ENCODE data around the gene CCDC93. TPM values are rescaled to one million over a fixed set of nuclear protein-coding genes. Genes with fewer than 3 reads are reported as not detected.

The CCDC93 gene
- total RNA-seq, 6 experiments from 2014 or later: 12.5 to 15.9 (median 14.6) TPM

DNA sequence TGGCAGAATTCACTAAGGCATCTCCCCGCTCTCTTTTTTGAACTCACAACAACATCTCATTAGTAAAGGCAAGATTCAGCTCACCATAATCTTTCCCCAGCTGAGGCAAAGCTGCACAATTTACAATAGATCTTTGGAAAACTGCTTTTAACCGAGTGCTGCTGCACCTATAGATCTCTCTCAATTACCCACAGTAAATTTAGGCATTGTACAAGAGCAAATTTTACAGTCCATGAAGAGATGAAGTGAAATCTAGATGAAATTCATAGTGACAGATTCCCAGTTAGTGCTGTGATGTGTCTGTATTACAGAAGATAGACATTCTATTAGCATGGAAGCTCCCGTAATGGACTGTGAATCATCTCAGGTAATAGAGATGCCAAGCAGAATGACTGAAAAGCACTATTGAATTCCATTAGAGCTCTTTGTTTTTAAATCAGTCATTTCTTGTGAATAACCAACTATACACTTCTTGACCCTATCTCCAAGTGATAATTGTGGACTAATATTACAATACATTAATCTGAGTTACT is 38.0 kb upstream of the CCDC93 start:
- H3K4me3 ChIP-seq: no peak overlapping the region
- intact Hi-C loops (cut with DNase I): no loop called here
- 85% methylated on average over 3 of the region's 3 CpGs for WGBS (ENCODE audit: insufficient coverage, low coverage, low lambda C conversion rate, missing lambda C conversion rate)
- H3K27ac ChIP-seq: no peak overlapping the region
- H3K9me3 ChIP-seq: no peaks in the 10 kb centered on the region
- TF ChIP-seq, protein P1, sequence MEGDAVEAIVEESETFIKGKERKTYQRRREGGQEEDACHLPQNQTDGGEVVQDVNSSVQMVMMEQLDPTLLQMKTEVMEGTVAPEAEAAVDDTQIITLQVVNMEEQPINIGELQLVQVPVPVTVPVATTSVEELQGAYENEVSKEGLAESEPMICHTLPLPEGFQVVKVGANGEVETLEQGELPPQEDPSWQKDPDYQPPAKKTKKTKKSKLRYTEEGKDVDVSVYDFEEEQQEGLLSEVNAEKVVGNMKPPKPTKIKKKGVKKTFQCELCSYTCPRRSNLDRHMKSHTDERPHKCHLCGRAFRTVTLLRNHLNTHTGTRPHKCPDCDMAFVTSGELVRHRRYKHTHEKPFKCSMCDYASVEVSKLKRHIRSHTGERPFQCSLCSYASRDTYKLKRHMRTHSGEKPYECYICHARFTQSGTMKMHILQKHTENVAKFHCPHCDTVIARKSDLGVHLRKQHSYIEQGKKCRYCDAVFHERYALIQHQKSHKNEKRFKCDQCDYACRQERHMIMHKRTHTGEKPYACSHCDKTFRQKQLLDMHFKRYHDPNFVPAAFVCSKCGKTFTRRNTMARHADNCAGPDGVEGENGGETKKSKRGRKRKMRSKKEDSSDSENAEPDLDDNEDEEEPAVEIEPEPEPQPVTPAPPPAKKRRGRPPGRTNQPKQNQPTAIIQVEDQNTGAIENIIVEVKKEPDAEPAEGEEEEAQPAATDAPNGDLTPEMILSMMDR (IDR thresholded peaks at IDR 0.05): no peak
- TF ChIP-seq POLR2A (IDR thresholded peaks at IDR 0.05): no peak
- ATAC-seq (no peak), DNase-seq (no peak)
- H3K27me3 ChIP-seq: no peaks in the 10 kb centered on the region
- no peaks in the 10 kb centered on the region for H3K36me3 ChIP-seq
- H3K4me1 ChIP-seq: peaks cover 0 to 8% (median 0%) of the 10 kb centered on the region in 4 donors

DNA sequence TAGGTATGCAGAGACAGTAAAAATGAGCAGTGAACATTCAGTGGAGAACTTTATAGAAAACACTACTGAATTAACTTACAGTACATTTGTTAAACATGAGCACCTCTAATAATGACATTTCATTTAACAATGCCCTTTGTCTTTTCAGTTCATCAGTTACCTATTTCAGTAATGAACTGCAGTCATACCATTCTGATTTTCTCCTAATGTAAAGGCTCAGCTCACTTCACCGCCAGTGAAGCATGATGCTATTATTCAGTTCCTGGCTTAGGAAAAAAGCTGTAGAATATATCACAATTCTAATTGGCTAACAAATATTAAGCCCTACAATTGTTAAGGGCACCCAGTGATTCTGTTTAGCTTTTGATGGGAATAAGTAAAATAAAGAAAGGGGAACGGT is 37.1 kb upstream of the CCDC93 start:
- H3K9me3 ChIP-seq: no peaks in the 10 kb centered on the region
- H3K27me3 ChIP-seq: no peaks in the 10 kb centered on the region
- intact Hi-C loops (cut with DNase I): no loop called here
- 62% methylated on average over 2 of the region's 2 CpGs for WGBS (ENCODE audit: insufficient coverage, low coverage, low lambda C conversion rate, missing lambda C conversion rate)
- TF ChIP-seq, protein P1 (IDR thresholded peaks at IDR 0.05): no peak
- no peak for TF ChIP-seq POLR2A (IDR thresholded peaks at IDR 0.05)
- ATAC-seq: no peak
- H3K4me3 ChIP-seq: no peak overlapping the region
- no peak overlapping the region for H3K27ac ChIP-seq
- H3K36me3 ChIP-seq: no peaks in the 10 kb centered on the region
- peaks cover 0 to 10% (median 0%) of the 10 kb centered on the region in 4 donors for H3K4me1 ChIP-seq
- DNase-seq: no peak

DNA sequence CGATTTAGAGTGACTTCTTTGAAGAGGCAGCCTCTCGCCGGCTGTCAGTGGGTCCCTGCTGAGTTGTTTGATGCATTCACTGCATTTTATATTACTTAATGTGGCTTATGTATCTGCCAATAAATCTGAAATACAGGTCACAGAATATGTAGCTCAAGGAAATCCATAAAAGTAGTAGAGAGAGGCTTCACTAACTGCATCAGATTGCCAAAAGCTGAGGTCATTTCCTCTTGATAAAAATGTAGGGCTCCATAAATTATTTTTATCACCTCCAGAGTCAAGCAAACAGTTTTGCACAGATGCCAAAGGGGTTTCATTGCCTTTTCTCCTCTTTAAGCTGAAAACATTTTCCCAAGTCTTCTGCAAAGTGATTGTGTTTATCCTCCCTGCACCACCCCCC is 36.5 kb upstream of the CCDC93 start:
- Histone ChIP-seq H3K4me1 (peaks cover 0 to 10% (median 0%) of the 10 kb centered on the region in 4 donors), H3K27ac (no peak overlapping the region), H3K27me3 (no peaks in the 10 kb centered on the region), H3K4me3 (no peak overlapping the region), H3K36me3 (no peaks in the 10 kb centered on the region), H3K9me3 (no peaks in the 10 kb centered on the region)
- no peak for DNase-seq
- intact Hi-C loops (cut with DNase I): no loop called here
- 63% methylated on average over 3 of the region's 3 CpGs for WGBS (ENCODE audit: insufficient coverage, low coverage, low lambda C conversion rate, missing lambda C conversion rate)
- no peak for ATAC-seq
- TF ChIP-seq, protein P1 (IDR thresholded peaks at IDR 0.05): no peak
- TF ChIP-seq POLR2A (IDR thresholded peaks at IDR 0.05): no peak

DNA sequence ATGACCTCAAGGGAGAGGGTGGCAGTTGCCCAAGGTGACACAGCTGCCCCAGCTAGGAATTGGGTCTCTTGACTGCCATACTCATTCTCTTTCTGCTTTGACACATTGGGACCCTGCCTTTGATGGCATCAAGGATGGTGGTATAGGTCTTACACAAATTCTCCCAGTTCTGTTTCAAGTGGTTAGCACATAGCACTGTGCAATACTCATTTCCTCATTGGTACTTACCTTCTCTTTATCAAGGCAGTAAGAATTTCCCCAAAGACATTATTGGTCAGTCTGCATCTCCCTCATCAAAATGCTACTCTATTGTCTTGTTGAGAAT is 35.9 kb upstream of the CCDC93 start:
- Histone ChIP-seq H3K27me3 (no peaks in the 10 kb centered on the region), H3K9me3 (no peaks in the 10 kb centered on the region), H3K27ac (no peak overlapping the region), H3K36me3 (no peaks in the 10 kb centered on the region), H3K4me1 (peaks cover 0 to 10% (median 0%) of the 10 kb centered on the region in 4 donors), H3K4me3 (no peak overlapping the region)
- intact Hi-C loops (cut with DNase I): loop anchor here in 1 of 2 donors (10.0 kb wide), 1 partner anchor 105 kb away; no protein-coding TSS in a partner anchor
- TF ChIP-seq, protein P1 (IDR thresholded peaks at IDR 0.05): no peak
- ATAC-seq: no peak
- DNase-seq: no peak
